GM10266 (cell line): ENCODE results near the gene NR2F6.

Experiments used
- DNase-seq: peaks from one replicate; pipeline ENCODE4 v3.0.0; 2012; ENCODE audit errors: extremely low spot score
- TF ChIP-seq, protein P1 (sequence below): IDR thresholded peaks from 2 replicates; pipeline ENCODE4 v1.5.1; 2012; ENCODE audit warnings: mild to moderate bottlenecking, low read depth; ENCODE audit not compliant: control insufficient read depth, insufficient read depth; ENCODE audit errors: missing control alignments

Gene NR2F6

DNA sequence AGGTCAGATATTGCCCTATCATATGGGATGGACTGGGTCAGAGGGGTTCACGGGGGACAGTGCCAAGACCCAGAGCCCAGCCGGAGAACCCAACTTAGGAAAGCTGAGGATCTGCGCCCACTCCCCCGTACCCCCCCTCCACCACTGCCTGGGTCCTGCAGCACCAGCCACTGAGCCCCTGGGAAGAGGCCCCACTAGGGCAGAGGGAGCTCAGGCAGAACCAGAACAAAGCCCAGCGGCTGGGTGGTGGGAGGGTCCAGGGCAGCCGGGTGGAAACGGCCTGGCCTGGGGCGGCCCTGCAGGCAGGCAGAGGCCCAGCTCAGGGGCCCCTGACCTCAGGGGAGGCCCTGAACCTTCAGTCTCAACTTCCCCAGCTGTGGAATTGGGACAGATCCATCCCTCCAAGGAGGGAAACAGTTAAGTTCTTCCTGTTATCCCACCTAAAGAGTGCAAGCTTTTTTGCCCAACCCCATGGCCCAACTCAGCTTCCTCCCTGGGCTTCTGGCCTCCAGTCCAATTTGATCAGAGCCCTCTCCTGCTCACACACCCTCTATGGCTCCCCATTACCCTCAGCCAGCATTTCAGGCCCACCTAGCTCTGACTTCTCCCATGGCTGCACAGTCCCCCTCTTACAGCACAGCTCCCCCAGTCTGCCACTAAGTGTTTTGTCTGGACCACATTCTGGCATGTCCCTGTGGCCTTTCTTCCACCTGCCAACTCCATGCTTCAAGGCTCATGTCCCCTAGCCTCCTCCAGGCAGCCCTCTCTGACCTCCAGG lies 3.1 kb downstream of the NR2F6 start:
- no peak for DNase-seq
- TF ChIP-seq, protein P1, sequence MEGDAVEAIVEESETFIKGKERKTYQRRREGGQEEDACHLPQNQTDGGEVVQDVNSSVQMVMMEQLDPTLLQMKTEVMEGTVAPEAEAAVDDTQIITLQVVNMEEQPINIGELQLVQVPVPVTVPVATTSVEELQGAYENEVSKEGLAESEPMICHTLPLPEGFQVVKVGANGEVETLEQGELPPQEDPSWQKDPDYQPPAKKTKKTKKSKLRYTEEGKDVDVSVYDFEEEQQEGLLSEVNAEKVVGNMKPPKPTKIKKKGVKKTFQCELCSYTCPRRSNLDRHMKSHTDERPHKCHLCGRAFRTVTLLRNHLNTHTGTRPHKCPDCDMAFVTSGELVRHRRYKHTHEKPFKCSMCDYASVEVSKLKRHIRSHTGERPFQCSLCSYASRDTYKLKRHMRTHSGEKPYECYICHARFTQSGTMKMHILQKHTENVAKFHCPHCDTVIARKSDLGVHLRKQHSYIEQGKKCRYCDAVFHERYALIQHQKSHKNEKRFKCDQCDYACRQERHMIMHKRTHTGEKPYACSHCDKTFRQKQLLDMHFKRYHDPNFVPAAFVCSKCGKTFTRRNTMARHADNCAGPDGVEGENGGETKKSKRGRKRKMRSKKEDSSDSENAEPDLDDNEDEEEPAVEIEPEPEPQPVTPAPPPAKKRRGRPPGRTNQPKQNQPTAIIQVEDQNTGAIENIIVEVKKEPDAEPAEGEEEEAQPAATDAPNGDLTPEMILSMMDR, result no peak

DNA sequence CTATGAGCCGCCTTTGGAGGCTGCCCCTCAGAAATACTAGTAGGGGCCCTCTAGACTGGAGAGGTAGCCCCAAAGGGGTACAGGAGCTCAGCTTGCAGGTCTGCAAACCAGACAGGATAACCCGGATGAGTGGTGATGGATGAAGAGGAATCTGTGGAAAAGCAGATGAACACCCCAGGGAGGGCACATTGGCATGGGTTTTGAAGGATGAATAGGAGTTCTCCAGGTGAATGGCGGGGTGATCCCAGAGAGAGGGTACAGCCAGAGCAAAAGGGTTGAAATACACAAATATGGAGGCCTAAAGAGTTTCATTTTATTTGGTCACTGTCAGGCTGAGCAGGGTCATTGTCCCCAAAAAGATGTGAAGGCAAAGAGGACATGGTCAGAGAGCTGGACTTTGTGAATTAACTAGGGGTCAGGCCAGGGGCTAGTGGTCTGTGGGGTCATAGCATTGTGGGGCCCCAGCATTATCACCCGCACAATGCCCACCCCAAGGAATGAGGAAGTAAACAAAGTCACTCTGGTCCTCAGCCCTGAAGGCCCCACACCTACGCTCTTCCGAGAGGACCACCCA lies 4.8 kb downstream of the NR2F6 start:
- no peak for DNase-seq
- TF ChIP-seq, protein P1, result no peak

DNA sequence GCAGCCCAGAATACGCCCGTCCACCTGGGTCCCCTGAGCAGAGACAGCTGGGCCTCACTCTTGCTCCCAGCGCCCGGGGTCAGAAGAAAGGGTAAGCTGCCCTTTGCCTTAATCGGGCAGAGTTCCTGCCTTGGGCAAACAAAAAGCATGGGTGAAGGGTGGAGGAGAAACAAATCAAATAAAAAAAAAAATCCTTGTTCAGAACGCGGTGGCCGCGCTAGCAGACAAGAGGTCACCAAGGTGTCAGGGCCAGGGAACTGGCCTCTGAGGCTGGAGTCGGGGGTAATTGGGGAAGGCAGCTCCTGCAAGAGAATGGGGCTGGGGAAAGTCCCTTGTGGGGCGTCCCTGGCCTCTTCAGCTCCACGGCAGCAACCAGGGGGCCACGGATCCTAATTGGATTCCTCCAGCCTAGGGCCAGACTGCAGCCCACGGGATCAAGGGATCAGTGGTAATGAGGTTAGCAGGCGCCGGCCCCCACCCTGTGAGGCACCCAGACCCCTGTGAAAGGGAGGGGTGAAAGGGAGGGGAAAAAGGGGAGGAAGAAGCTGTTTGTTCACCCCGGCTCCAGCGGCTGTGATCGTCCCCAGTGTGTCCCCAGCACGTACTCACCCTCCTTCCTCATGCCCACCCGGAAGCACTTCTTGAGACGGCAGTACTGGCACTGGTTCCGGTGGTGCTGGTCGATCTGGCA lies 5.5 kb downstream of the NR2F6 start:
- TF ChIP-seq, protein P1, result no peak
- DNase-seq, result no peak

DNA sequence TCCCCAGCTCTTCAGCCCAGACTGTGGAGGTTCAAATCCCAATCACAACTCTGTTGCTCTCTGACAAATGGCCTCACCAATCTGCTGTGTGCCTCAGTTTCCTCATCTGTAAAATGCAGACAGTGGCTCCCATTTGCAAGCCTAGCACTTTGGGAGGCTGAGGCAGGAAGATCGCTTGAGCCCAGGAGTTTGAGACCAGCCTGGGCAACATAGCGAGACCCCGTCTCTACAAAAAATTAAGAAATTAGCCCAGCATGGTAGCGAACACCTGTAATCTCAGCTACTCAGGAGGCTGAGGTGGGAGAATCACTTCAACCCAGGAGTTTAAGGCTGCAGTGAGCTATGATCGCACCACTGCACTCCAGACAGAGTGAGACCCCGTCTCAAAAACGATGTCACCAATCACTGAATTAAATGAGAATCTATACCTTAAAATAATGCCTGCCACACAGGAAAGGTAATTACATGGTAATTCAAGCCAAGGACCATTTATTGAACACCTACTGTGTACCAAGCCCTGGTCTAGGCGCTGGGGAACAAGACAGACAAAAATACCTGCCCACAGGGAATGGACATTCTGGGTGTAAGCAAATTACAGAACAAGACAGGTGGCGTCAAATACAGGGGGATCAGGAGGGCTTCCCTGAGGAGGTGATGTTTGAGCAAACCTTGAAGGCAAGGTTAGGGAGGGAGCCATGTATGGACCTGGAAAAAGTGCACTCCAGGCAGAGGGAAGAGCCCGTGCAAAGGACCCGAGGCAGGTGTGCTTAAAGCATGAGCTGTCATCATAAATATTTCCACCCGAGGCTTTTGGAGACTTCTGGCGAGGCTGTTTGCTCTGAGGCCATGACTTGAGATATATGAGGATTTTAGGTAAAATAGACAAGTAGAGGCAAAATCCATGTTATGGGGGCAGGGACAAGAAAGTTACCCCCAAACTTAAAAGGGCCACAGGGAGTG lies 7.7 kb downstream of the NR2F6 start:
- TF ChIP-seq, protein P1, result no peak
- DNase-seq, result no peak

DNA sequence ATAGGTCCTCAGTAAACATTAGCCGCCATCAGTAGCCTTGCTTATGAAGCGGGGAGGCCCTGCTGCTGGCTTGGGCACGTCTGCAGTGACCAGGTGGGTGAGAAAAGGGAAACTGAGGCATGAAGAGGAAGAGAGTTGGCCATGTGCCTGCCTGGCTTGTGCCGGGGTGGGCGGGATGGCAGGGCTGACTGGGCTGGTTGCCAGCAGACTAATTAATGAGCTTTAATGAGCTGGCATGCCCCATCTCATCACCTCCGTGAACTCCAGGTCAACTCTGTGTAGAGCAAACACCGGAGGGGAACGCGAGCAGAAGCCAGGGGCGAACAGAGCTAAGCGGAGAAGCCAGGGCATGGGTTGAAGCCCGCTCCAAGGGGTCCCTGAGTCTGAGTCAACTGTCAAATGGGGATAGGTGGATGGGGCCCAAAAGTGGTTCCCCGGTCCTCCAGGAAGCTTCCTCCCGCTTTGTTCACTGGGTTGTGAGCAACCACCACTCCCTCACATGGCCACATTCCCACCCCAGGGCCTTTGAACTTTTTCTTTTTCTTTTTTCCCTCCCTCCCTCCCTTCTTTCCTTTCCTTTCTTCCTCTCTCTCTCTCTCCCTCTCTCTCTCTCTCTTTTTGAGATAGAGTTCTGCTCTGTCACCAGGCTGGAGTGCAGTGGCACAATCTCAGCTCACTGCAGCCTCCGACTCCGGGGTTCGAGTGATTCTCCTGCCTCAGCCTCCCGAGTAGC lies 8.7 kb downstream of the NR2F6 start:
- no peak for DNase-seq
- TF ChIP-seq, protein P1, result no peak

DNA sequence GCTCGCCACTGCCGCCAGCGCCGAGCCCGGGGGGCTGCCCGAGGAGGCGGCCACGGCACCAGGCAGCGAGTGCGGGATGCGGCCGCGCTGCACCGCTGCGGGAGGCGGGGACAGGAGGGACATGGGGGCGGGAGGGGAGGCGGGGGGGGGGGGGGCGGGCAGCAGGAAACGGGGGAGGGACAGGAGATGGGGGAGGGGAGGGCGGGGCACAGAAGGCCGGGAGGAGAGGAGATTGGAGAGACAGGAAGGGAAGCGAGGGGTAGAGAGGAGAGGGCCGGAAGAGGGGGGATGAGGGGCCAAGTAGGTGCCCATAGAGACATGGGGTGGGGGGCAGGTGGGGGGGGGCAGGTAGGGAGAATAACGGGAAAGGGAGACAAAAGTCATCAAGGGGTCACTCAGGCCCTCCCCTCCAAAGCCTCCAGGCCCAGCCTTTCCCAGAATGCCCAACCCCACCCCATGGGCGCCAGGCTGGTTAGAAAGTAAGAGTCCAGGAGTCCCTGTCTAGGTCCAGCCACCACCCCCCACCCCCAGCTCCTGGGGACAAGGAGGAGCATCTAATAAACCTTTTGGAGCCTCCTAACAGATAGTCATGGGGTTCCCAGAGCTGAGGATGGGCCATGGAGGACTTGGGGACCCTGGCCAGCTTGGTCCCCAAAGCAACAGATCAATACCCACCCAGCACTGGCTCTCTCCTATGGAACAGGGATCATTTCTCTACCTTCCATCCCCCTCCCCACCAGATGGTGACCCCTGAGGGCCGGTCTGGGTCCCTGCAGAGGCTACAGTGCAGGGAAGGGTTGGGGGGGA lies 9.5 kb downstream of the NR2F6 start:
- TF ChIP-seq, protein P1, result no peak
- no peak for DNase-seq
